ENCODE data around the gene MBTPS1. TPM values are rescaled to one million over a fixed set of nuclear protein-coding genes. Genes with fewer than 3 reads are reported as not detected.

The MBTPS1 gene
- total and polyA plus RNA-seq, 4 donors: 28.9 to 108 (median 71.6) TPM

DNA sequence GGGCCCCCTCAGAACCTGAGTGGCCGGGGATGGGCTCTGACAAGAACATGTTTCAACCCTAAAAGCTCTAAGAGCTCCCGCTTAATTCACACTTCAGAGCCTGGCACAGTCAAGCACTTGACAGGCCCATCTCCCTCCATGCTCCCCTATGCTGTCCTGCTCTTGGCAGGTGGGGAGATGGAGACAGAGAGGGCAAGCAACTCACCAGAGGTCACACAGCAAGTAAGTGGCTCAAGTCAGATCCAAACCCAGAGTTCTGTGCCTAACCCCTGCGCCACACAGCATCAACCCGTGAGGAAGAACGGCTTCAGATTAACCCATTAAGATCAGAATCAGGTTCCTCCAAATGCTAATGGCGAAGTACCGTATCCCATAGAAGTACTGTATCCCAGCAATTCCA is 112.3 kb downstream of the MBTPS1 start:
- Histone ChIP-seq H3K36me3 (ENCODE audit: control insufficient read depth in 1 of 2, insufficient read depth in 2 of 2, low read length in 1 of 2) (no peaks in the 10 kb centered on the region), H3K27ac (ENCODE audit: low read depth in 1 of 2, low read length in 2 of 2) (no peak overlapping the region), H3K4me3 (ENCODE audit: low read length in 2 of 2) (no peak overlapping the region), H3K9me3 (ENCODE audit: control insufficient read depth, low read length) (no peaks in the 10 kb centered on the region), H3K4me1 (ENCODE audit: control insufficient read depth in 1 of 2, insufficient read depth in 2 of 2, low read length in 2 of 2) (no peaks in the 10 kb centered on the region), H3K27me3 (ENCODE audit: control insufficient read depth in 1 of 2, insufficient read depth in 2 of 2, low read length in 1 of 2) (no peaks in the 10 kb centered on the region)
- WGBS, 2 donors: 74 to 75% methylated on average over 7 of the region's 7 CpGs
- intact Hi-C loops (cut with DNase I): no loop called here
- ATAC-seq (ENCODE audit: low FRiP score) (no peak), DNase-seq (no peak)

Other genes starting within 250 kb of the MBTPS1 start
- gene MLYCD, start 217.8 kb downstream of the MBTPS1 start, total RNA-seq: 1 to 10 TPM; 8.6 to 9.2 TPM
- gene MLYCD, start 217.8 kb downstream of the MBTPS1 start, polyA plus RNA-seq: 1 to 10 TPM; 1.6 to 5.0 TPM
- gene OSGIN1, start 163.7 kb downstream of the MBTPS1 start, total RNA-seq: 10 to 100 TPM; 10.3 to 13.6 TPM
- gene OSGIN1, start 163.7 kb downstream of the MBTPS1 start, polyA plus RNA-seq: 10 to 100 TPM; 10.0 to 13.7 TPM
- under 1 TPM; 0.23 to 0.75 TPM for gene NECAB2, start 148.7 kb downstream of the MBTPS1 start, total RNA-seq
- not detected for gene NECAB2, start 148.7 kb downstream of the MBTPS1 start, polyA plus RNA-seq
- not detected for gene SLC38A8, start 74.1 kb downstream of the MBTPS1 start, total RNA-seq
- not detected for gene SLC38A8, start 74.1 kb downstream of the MBTPS1 start, polyA plus RNA-seq
- 10 to 100 TPM; 14.6 to 20.5 TPM for gene HSDL1, start 28.2 kb upstream of the MBTPS1 start, total RNA-seq
- gene HSDL1, start 28.2 kb upstream of the MBTPS1 start, polyA plus RNA-seq: 10 to 100 TPM; 11.4 to 19.0 TPM
- under 1 TPM; 0.19 to 0.48 TPM for gene DNAAF1, start 28.4 kb upstream of the MBTPS1 start, total RNA-seq
- gene DNAAF1, start 28.4 kb upstream of the MBTPS1 start, polyA plus RNA-seq: 1 to 10 TPM in 1 of 2 donors, not detected in 1; 1.4 TPM
- 10 to 100 TPM; 46.6 to 50.9 TPM for gene TAF1C, start 70.1 kb upstream of the MBTPS1 start, total RNA-seq
- 10 to 100 TPM in 1 of 2 donors, 1 to 10 TPM in 1; 8.4 to 80.9 TPM for gene TAF1C, start 70.1 kb upstream of the MBTPS1 start, polyA plus RNA-seq
- gene ADAD2, start 74.2 kb upstream of the MBTPS1 start, total RNA-seq: under 1 TPM in 1 of 2 donors, not detected in 1; 0.33 TPM
- 1 to 10 TPM in 1 of 2 donors, not detected in 1; 1.0 TPM for gene ADAD2, start 74.2 kb upstream of the MBTPS1 start, polyA plus RNA-seq
- not detected for gene KCNG4, start 123.1 kb upstream of the MBTPS1 start, total RNA-seq
- under 1 TPM; 0.03 to 0.13 TPM for gene KCNG4, start 123.1 kb upstream of the MBTPS1 start, polyA plus RNA-seq
- 10 to 100 TPM; 11.8 to 33.5 TPM for gene WFDC1, start 177.9 kb upstream of the MBTPS1 start, total RNA-seq
- 10 to 100 TPM; 23.0 to 72.2 TPM for gene WFDC1, start 177.9 kb upstream of the MBTPS1 start, polyA plus RNA-seq